ENCODE data around the gene SDE2. TPM values are rescaled to one million over a fixed set of nuclear protein-coding genes. Genes with fewer than 3 reads are reported as not detected.

Gene SDE2
- total RNA-seq, 1 experiment from 2014 or later: 18.3 TPM

GRCh38 chr1:226029568-226030225, 30.6 kb upstream of the SDE2 start:
- no TSS peak for BruUV-seq (replicated peaks)
- ATAC-seq (no peak), DNase-seq (ENCODE audit: low read depth, low spot score) (no peak)
- Histone ChIP-seq H3K27me3 (ENCODE audit: control insufficient read depth, insufficient read depth, low read length) (no peaks in the 10 kb centered on the region), H3K4me1 (ENCODE audit: control insufficient read depth, insufficient read depth, low read length) (no peaks in the 10 kb centered on the region), H3K27ac (ENCODE audit: low read length) (no peak overlapping the region), H3K36me3 (ENCODE audit: control insufficient read depth, insufficient read depth, low read length) (no peaks in the 10 kb centered on the region), H3K4me3 (ENCODE audit: low read depth in 2 of 2, low read length in 2 of 2) (no peak overlapping the region), H3K9me3 (ENCODE audit: control insufficient read depth, insufficient read depth, low read depth, low read length) (no peaks in the 10 kb centered on the region)
- intact Hi-C loops (cut with micrococcal nuclease; ENCODE audit: unreplicated experiment): loop anchor here (10.0 kb wide), 1 partner anchor 725 kb away; no protein-coding TSS in a partner anchor
- POLR2A ChIA-PET: interaction anchor here (0.6 kb wide), 1 partner anchor 30 kb away, joined by 3 read pairs; no protein-coding TSS in a partner anchor
- in situ Hi-C loops (cut with HindIII; ENCODE audit: low pct_unique_long_range_greater_than_20kb, low sequenced_read_pairs): no loop called here
- no peak for TF ChIP-seq SIN3A (IDR thresholded peaks at IDR 0.05; ENCODE audit: borderline replicate concordance, insufficient read depth, low read depth, low read length)
- TF ChIP-seq REST (IDR thresholded peaks at IDR 0.05; ENCODE audit: insufficient read depth in 1 of 2, low read depth in 2 of 2, low read length in 1 of 2): no peak
- no peak for TF ChIP-seq TCF7L2 (IDR thresholded peaks at IDR 0.05; ENCODE audit: low read depth, low read length)
- no peak for TF ChIP-seq POLR2AphosphoS5 (IDR thresholded peaks at IDR 0.05; ENCODE audit: low read depth, low read length)
- TF ChIP-seq CTCF (IDR thresholded peaks at IDR 0.05): no peak
- CTCF ChIA-PET: no interaction called here

GRCh38 chr1:226029093-226029496, 30.0 kb upstream of the SDE2 start:
- Histone ChIP-seq H3K4me1 (ENCODE audit: control insufficient read depth, insufficient read depth, low read length) (no peaks in the 10 kb centered on the region), H3K36me3 (ENCODE audit: control insufficient read depth, insufficient read depth, low read length) (no peaks in the 10 kb centered on the region), H3K4me3 (ENCODE audit: low read depth in 2 of 2, low read length in 2 of 2) (no peak overlapping the region), H3K9me3 (ENCODE audit: control insufficient read depth, insufficient read depth, low read depth, low read length) (no peaks in the 10 kb centered on the region), H3K27ac (ENCODE audit: low read length) (no peak overlapping the region), H3K27me3 (ENCODE audit: control insufficient read depth, insufficient read depth, low read length) (no peaks in the 10 kb centered on the region)
- no peak for ATAC-seq
- CTCF ChIA-PET: no interaction called here
- BruUV-seq (replicated peaks): no TSS peak
- POLR2A ChIA-PET: interaction anchor here (0.6 kb wide), 1 partner anchor 29 kb away, joined by 3 read pairs; no protein-coding TSS in a partner anchor
- in situ Hi-C loops (cut with HindIII; ENCODE audit: low pct_unique_long_range_greater_than_20kb, low sequenced_read_pairs): no loop called here
- intact Hi-C loops (cut with micrococcal nuclease; ENCODE audit: unreplicated experiment): loop anchor here (10.0 kb wide), 1 partner anchor 726 kb away; no protein-coding TSS in a partner anchor
- DNase-seq (ENCODE audit: low read depth, low spot score): no peak
- TF ChIP-seq TCF7L2 (IDR thresholded peaks at IDR 0.05; ENCODE audit: low read depth, low read length) (no peak), REST (IDR thresholded peaks at IDR 0.05; ENCODE audit: insufficient read depth in 1 of 2, low read depth in 2 of 2, low read length in 1 of 2) (no peak), POLR2AphosphoS5 (IDR thresholded peaks at IDR 0.05; ENCODE audit: low read depth, low read length) (no peak), CTCF (IDR thresholded peaks at IDR 0.05) (no peak), SIN3A (IDR thresholded peaks at IDR 0.05; ENCODE audit: borderline replicate concordance, insufficient read depth, low read depth, low read length) (no peak)
